Islet precursor cell (in vitro differentiated cells): ENCODE measurements around the gene PCED1A.

ENCODE experiments used
- DNase-seq: peaks from one replicate; pipeline ENCODE4 v3.0.0-alpha.2; 2018

Gene PCED1A

DNA sequence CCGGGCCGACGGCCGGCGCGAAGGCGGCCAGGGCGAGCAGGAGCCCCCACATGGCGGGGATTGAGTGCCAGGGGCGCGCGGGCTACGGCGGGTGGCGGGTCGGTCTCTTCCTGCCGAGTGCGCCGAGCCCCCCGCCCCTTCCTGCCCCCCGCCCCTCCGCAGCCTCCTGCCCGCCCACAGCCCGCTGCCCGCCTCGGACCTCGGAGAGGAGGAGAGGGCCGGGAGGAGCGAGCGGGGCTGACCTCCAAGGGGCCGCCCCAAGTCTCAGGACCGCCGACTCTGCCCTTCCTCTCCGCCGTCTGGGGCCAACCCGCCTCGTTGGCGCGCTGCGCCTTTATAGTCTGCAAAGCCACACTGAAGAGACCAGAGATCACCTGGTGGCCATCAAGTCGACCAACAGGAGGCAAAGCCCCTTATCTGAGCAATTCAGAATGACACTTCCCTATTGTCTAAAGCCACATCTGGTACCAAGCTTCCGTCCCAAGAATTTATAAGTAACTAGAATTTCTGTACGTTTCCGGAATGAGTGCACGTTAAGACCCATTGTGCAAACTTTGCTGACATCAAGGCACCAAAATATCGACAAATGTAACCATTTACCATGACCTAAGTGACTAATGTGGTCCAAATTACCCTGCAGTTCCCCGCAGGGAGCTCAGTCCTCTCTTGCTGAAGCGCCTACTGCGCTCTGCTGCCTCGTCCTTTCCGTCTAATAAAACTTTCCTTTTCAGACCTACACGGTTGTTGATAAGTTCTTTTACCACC, 39.8 kb downstream of the PCED1A start, which contains the start of gene CPXM1:
TSS of gene CPXM1 (minus strand) at position 107 of the 765 bp plus-strand sequence. CDS start at position 52, 55 bp downstream.
- peak; percentile 88 for DNase-seq

DNA sequence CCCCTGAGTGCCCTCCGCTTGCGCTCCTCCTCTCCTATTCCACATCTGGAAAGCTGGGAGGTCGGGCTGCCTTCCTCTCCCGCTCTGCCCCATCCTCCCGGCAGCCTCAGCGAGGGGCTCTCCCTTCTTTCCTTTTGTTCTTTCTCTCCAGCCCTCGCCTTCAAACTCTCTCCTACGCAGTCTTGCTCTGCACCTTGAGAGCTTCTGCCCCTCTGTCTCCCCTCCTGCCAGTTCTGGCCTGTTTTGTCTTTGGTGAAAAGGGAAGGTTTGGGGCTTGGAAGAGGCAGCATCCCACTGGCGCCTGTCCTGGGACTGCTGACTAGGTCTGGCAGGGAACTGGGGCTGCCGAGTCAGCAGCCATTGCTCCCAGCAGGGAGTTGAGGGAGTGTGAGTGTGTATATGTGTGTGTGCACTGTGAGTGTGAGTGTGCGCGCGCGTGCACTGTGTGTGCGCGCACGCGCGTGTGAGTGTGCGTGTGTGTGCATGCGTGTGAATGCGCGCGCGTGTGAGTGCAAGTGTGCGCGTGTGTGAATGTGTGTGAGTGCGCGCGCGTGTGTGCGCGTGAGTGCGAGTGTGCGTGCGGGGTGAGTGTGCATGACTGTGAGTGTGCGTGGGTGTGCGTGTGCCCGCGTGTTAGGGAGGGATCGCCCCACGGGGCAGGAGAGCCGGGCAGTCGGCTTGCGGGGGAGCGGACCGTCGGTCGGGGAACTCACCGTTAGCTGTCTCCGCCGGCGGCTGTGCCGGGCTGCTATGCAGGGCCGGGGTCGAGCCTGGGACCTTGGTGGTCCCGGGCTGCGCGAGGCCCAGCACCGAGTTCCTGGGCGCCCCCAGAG, 40.6 kb downstream of the PCED1A start:
- DNase-seq = peak; percentile 67

DNA sequence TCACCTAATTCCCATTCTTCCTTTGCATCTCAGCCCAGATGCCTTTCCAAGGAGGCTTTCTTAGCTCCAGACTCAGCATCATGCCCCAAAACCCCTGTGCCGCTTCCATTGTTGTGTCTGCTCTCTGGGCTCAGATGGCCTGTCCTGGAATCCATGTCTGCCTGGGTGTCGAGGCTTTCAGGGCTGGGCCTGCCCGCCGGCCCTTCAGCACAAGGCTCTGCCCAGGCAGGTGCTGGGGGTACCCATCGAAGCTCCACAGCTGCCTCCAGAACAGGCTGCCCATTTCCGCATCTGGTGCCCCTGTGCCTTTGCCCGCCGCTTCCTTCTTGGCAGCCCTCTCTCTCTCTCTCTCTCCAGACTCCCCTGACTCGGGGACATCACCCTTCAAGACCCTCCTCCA, 41.2 kb downstream of the PCED1A start:
- no peak for DNase-seq

DNA sequence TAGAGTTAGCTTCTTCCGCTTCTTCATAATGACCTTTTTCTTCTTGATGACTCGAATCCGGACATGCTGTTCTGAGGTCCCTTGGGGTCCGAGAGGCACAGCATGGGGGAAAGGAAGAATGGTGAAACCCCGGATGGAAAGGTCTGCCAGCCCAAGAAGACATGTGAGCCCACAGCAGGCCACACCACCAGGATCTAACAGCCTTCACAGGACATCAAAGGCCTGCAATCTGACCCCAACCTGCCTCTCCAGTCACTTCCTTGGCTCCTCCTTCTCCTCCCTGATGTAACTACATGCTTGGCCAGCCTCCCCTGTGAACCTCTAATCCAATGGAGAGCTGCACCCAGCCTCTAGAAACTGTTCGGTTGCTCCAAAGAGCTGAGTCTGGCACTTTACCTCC, 41.6 kb downstream of the PCED1A start:
- peak; percentile 70 for DNase-seq

DNA sequence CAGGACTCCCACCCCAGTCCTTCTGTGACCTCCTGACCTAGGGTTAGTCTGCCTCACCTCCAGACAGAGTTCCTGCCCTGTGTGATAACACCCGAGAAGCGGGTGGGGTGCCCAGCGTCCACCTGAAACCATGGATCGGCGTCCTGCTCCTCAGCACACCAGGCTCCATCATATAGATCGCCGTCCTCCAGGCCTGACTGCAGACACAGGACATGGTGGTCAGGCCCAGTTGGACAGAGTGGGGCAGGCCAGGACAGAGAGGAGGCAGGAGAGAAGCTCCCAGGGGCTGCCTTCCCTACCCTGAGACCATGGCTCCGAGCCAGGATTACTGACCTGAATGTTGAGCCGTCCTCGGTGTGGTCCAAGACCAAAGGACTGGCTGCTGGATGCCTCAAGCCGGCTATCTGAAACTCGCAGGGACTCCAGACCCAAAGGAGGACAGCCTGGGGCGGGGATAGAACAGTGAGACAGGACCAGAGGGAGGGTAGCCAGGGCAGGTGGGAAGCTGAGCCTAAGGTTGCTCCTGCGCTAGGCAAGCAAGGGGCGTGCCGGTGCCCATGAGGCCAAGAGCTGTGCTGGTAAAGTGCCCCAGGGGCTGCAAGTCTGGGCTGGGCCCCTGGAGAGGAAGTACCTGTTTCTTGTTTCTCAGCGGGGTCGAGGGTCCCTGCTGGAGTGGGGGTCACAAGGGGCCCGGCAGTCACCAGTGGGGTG, 42.2 kb downstream of the PCED1A start:
- DNase-seq = no peak

DNA sequence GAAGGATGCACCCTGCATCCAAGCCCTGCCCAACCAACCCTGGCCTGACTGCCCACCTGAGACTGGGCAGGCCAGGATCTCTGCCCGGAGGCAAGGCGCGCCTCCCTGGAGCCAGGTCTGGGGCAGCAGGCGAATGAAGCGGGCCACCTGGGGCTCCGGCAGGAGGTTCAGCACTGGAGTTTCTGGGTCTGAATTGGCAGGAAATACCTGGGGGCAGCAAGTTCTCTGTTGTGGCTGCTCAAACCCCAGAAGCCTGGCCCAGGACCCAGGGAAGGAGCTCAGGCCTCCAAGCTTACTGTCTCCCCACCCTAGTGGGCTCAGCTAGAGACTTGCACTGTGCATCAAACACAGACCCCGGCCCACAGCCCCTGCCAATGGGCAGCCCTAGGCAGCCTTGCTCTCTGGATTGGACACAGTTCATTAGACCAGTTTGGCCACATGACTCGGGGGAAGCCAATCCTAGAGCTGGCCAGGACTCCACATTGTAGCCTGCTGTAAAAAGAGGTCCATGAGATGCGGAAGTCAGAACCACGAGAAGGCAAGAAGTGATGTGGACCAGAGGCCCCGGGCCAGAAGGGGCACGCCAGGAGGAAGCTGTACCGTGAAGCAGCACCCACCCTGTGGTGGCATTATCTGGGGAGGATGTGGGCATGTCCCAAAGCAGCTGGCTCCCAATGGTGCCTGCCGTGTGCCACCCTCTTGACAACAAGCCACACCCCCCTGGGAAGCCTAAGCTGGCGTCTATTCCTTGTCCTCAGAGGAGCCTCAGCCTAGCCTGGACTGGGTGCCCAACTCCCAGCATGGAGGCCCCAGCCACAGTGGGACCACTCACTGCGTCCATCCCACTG, 43.1 kb downstream of the PCED1A start:
- DNase-seq = no peak

DNA sequence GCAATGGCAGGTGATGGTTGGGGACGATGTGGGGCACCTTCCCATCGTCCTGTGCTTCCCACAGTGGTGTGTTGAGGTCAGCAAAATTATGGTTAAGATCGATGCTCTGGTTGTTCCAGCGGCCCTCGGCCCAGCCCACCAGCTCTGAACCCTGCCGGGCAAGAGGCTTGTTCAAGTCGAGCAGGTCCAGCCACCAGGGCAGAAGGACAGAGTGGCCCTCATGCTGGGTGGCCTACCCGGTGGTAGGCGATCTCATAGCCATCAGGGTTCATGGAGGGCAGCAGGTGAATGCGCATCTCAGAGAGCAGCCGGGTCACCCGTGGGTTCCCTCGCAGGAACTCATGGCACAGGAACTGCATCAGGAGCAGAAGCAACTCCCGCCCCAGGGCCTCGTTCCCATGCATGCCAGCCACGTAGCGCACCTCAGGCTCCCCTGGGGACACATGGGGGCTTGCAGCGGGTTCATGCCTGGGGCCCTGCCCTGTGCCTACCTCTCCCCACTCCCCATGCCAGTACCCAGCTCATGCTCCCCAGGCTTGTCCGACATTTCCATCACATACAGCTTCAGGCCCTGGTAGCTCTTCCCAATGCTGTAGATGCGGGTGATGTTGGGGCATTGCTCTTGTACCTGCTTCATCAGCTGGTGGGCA, 44.3 kb downstream of the PCED1A start:
- no peak for DNase-seq

DNA sequence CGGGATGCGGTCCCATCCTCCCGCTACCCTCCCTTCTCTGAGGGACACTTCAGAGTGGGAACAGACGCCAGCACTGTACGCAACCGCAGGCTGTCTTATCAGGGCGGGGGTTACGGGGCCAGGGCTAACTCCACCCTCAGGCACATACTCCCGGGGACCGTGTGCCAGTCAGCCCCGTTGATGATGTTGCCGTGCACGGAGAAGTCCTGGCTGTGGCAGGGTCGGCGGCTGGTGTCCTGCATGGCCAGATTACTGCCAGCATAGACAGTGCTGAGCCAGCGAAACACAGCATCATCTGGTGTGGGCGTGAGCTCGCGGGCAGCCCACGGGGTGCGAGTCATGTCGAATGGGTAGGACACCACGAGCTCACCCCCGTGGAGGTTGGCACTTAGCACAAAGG, 45.0 kb downstream of the PCED1A start:
- DNase-seq = no peak

DNA sequence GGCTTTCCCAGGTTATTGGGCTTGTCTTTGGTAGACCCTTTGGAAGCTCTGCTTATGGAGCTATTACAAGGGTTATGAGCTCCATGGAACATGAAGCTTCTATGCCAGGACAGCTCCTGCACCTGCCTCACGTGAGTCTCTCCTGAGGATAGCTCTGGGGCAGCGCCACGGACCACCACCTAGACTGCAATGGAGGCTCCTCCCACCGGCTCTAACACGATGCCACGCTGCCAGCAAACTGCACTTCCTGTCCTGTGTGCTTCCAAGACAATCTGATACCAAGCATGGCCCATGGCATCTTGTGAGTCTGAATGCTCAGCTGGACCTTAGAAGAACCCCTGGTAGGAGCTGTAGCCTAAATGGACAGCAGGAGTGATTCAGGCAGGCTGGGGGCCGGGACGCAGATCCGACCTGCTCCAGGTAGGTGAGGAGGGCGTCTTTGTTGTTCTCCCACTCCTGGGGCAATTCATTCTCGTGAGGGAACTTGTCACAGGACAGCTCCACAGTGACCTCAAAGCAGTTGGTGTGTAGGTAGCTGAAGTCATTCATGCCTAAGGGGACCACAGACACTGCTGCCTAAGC, 45.5 kb downstream of the PCED1A start:
- no peak for DNase-seq

DNA sequence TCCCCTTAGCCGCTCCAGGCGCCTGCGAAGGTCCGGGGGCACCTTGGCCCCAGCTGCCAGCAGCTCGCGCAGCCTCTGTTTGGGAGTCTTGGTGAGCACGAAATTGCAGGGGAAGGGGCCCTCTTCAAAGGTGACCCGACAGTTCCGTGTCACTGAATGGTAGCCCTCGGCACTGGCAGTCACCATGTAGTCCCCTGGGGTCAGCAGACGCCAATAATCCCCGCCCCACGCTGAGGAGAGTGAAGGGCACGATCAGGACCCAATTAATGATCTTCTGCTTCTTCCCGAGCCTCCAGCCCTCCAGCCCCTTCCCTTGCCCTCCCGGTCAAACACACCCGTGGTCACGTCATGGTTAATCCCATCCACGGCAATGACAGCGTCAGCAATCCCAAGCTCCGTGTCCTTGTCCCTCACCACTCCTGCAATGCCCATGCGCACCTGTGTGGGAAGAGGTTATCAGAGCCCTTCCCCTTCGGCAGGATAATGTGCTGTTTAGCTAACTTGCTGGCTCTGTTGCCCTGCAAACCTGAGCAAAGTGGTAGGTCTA, 46.2 kb downstream of the PCED1A start:
- DNase-seq = no peak

DNA sequence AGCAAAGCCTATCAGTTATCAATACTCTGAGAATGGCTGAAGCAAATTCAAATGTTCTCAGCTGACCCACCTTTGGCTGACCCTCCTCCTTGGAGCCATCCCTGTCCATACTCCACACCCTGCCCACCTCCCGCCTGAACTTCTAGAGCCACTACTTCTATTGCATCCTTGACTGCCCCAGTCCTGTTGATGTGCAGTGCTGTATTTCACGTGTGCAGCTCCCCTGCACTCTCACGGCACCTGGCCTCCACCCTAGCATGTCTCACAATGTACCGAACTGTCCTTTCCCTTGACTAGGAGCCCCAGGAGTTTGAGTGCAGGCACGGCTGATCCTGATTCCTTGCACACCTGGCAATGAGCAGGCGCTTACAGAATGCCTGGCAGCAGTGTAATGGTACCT, 47.0 kb downstream of the PCED1A start:
- DNase-seq = no peak
